ENCODE data around the gene CEP128.

Gene CEP128

DNA sequence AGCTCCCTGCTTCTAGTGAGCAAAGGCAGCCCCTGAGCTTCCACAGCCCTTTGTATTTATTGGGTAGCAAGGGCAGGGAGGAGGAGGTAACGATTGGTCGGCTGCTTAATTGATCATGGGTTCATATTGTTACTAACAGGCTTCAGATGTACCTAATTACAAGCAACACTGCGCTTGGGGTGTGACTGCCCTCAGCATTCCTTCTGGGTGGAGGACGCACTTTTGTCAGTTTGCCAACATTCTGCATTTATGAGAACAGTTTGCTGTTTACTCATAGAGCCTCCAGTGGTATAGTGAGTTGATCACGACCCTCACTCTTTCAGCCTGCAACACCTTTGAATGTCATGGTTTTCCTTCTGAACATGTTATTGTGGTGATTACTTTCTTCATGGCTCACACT, 23.5 kb upstream of the CEP128 start:
- DNase-seq (ENCODE audit: low read depth) = no peak
- no peak overlapping the region for H3K4me3 ChIP-seq (ENCODE audit: low read depth, low read length)
- TF ChIP-seq, protein P1, sequence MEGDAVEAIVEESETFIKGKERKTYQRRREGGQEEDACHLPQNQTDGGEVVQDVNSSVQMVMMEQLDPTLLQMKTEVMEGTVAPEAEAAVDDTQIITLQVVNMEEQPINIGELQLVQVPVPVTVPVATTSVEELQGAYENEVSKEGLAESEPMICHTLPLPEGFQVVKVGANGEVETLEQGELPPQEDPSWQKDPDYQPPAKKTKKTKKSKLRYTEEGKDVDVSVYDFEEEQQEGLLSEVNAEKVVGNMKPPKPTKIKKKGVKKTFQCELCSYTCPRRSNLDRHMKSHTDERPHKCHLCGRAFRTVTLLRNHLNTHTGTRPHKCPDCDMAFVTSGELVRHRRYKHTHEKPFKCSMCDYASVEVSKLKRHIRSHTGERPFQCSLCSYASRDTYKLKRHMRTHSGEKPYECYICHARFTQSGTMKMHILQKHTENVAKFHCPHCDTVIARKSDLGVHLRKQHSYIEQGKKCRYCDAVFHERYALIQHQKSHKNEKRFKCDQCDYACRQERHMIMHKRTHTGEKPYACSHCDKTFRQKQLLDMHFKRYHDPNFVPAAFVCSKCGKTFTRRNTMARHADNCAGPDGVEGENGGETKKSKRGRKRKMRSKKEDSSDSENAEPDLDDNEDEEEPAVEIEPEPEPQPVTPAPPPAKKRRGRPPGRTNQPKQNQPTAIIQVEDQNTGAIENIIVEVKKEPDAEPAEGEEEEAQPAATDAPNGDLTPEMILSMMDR (IDR thresholded peaks at IDR 0.05; ENCODE audit: low read depth, low read length, missing control alignments) = no peak

DNA sequence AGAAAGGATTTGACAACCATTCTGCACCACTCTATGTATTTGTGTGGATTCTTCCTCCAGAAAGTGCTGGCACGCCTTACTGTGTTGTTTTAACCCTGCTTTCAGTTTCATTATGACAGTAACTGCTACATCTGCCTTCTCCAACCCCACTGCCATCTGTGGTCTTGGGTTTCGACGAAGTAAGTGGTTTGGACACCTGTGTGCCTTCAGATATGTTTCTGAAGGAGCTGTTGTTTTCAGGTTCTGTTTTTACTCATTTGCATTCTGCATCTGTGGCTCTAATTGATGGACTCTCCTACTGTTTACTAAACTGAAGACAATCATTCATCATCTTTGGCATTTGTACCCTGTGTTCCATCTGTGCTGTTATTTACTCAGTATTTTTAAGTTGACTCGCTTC, 18.0 kb upstream of the CEP128 start:
- TF ChIP-seq, protein P1 (IDR thresholded peaks at IDR 0.05; ENCODE audit: low read depth, low read length, missing control alignments) = no peak
- H3K4me3 ChIP-seq (ENCODE audit: low read depth, low read length) = no peak overlapping the region
- peak; percentile 96 for DNase-seq (ENCODE audit: low read depth)

DNA sequence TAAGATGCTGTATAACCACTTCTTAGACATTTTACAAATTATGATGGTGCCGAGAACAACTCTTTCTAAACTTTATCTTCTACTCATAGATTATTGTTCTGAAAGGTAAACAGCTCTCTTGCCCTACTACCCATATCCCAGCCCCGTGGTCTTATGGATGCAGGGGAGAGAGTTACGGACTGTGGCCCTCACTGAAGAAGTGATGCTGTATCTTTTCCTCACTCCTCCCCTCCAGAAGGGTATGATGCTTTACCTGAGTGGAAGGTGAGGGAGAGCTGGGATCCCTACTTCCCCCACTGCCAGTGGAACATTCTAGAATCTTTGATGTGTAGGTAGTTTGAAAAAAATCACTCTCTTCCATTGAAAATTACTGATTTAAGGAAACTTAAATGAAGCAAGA, 17.4 kb upstream of the CEP128 start:
- no peak overlapping the region for H3K4me3 ChIP-seq (ENCODE audit: low read depth, low read length)
- no peak for DNase-seq (ENCODE audit: low read depth)
- TF ChIP-seq, protein P1 (IDR thresholded peaks at IDR 0.05; ENCODE audit: low read depth, low read length, missing control alignments) = no peak

GRCh38 chr14:80958226-80958625, 16.7 kb upstream of the CEP128 start:
- H3K4me3 ChIP-seq (ENCODE audit: low read depth, low read length) = no peak overlapping the region
- no peak for DNase-seq (ENCODE audit: low read depth)
- TF ChIP-seq, protein P1 (IDR thresholded peaks at IDR 0.05; ENCODE audit: low read depth, low read length, missing control alignments) = no peak

GRCh38 chr14:80957613-80958012, 16.1 kb upstream of the CEP128 start:
- TF ChIP-seq, protein P1 (IDR thresholded peaks at IDR 0.05; ENCODE audit: low read depth, low read length, missing control alignments) = no peak
- H3K4me3 ChIP-seq (ENCODE audit: low read depth, low read length) = no peak overlapping the region
- no peak for DNase-seq (ENCODE audit: low read depth)

DNA sequence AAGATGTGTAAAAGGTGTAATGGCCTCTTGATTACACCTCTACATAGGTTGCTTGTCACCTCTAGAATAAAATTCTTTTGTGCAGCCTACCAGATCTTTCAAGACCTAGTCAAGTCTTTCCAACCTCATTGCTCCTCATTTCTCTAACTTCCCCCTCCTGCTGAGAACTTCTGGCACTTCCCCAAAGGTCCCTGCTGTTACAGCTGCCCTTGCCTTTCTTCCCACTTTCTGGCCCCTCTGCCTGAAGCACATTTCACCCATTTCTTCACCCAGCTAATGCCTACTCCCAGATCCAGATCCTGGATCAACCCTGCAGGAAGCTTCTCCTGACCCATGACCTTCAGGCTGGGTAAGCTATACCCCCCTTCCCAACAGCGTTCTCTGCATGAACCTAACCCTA, 15.4 kb upstream of the CEP128 start:
- no peak for DNase-seq (ENCODE audit: low read depth)
- TF ChIP-seq, protein P1 (IDR thresholded peaks at IDR 0.05; ENCODE audit: low read depth, low read length, missing control alignments) = no peak
- H3K4me3 ChIP-seq (ENCODE audit: low read depth, low read length) = no peak overlapping the region

- DNase-seq (ENCODE audit: low read depth) = no peak
- TF ChIP-seq, protein P1 (IDR thresholded peaks at IDR 0.05; ENCODE audit: low read depth, low read length, missing control alignments) = no peak
- no peak overlapping the region for H3K4me3 ChIP-seq (ENCODE audit: low read depth, low read length)
These were observed 14.6 kb upstream of the CEP128 start for GRCh38 chr14:80956102-80956501.
